PC-3 (cell line): Measurements from ENCODE around the gene C14orf119. TPM values are rescaled to one million over a fixed set of nuclear protein-coding genes. Genes with fewer than 3 reads are reported as not detected.
A peak's percentile ranks its signal among the peaks of the same experiment; 100 is the strongest.

ENCODE experiments used
- ATAC-seq: fragments of 200-7000 bp; cut with Tn5 transposase; 2 replicates; pipeline ENCODE4 v1.9.1; 2020; ENCODE audit warnings: mild to moderate bottlenecking, moderate library complexity
- BruUV-seq: library from RNA; stranded (reverse); fragments of 400-500 nt; replicated peaks from 2 replicates; lab custom pipeline; 2021; lab: Mats Ljungman, UMichigan
- CTCF ChIA-PET: fragments of 300-600 bp; sonication (Branson Sonifier 250); formaldehyde crosslinking; loops from one replicate; lab custom pipeline; 2022; ENCODE audit warnings: antibody characterized with exemption; lab: Charles Lee
- POLR2A ChIA-PET: fragments of 300-600 bp; sonication (Branson Sonifier 250); formaldehyde crosslinking; loops from one replicate; lab custom pipeline; 2022; ENCODE audit warnings: antibody characterized with exemption; ENCODE audit not compliant: unreplicated experiment; lab: Charles Lee
- DNase-seq: peaks from one replicate; pipeline ENCODE4 v3.0.0-alpha.2; 2015
- H2AFZ ChIP-seq: fragments of 300-600 bp; sonication (generic); 2 replicates; pipeline ENCODE4 v1.6.0; 2016; ENCODE audit warnings: antibody characterized with exemption, low read length
- H3F3A ChIP-seq: fragments of 300-600 bp; sonication (generic); one replicate; pipeline ENCODE4 v1.6.0; 2017; ENCODE audit warnings: antibody characterized with exemption, low read length, control low read depth, mild to moderate bottlenecking; ENCODE audit not compliant: unreplicated experiment
- H3K27ac ChIP-seq: fragments of 300-600 bp; sonication (generic); 2 replicates; pipeline ENCODE4 v1.5.1; 2016; ENCODE audit warnings: mild to moderate bottlenecking, low read length
- H3K27me3 ChIP-seq: fragments of 300-600 bp; sonication (generic); 2 replicates; pipeline ENCODE4 v1.6.1; 2016; ENCODE audit warnings: low read length, mixed read lengths
- H3K36me3 ChIP-seq: fragments of 300-600 bp; sonication (generic); 2 replicates; pipeline ENCODE4 v1.6.1; 2016; ENCODE audit warnings: low read depth, mixed run types, low read length, mixed read lengths
- H3K4me1 ChIP-seq: fragments of 300-600 bp; sonication (generic); 2 replicates; pipeline ENCODE4 v1.5.1; 2016; ENCODE audit warnings: low read length; ENCODE audit not compliant: insufficient read depth
- H3K4me2 ChIP-seq: fragments of 300-600 bp; sonication (generic); 2 replicates; pipeline ENCODE4 v1.6.0; 2016; ENCODE audit warnings: low read length
- H3K4me3 ChIP-seq: fragments of 300-600 bp; sonication (generic); 2 replicates; pipeline ENCODE4 v1.5.1; 2016; ENCODE audit warnings: mild to moderate bottlenecking, low read length, mixed read lengths
- H3K79me2 ChIP-seq: fragments of 300-600 bp; sonication (generic); 2 replicates; pipeline ENCODE4 v1.6.1; 2017; ENCODE audit warnings: low read length, mixed read lengths
- H3K9ac ChIP-seq: fragments of 300-600 bp; sonication (generic); 2 replicates; pipeline ENCODE4 v1.6.0; 2016; ENCODE audit warnings: mild to moderate bottlenecking, low read length
- H3K9me2 ChIP-seq: fragments of 300-600 bp; sonication (generic); replicated peaks from 2 replicates; pipeline ENCODE4 v1.6.1; 2016; ENCODE audit warnings: mixed run types, low read length, mixed read lengths
- H3K9me3 ChIP-seq: fragments of 300-600 bp; sonication (generic); 2 replicates; pipeline ENCODE4 v1.6.1; 2016; ENCODE audit warnings: low read length, mixed read lengths
- H4K20me1 ChIP-seq: fragments of 300-600 bp; sonication (generic); 2 replicates; pipeline ENCODE4 v1.6.1; 2016; ENCODE audit warnings: low read length, mixed read lengths
- CTCF ChIP-seq: fragments of 300-600 bp; sonication (generic); conservative IDR thresholded peaks from 2 replicates; pipeline ENCODE4 v1.5.1; 2017; ENCODE audit warnings: antibody characterized with exemption, low read depth, mild to moderate bottlenecking, low read length
- EZH2 ChIP-seq: fragments of 300-600 bp; sonication (generic); IDR thresholded peaks from one replicate; pipeline ENCODE4 v1.6.1; 2017; ENCODE audit warnings: antibody characterized with exemption, mild to moderate bottlenecking, low read length; ENCODE audit not compliant: unreplicated experiment
- EZH2phosphoT487 ChIP-seq: fragments of 300-600 bp; sonication (generic); IDR thresholded peaks from 2 replicates; pipeline ENCODE4 v1.6.1; 2018; ENCODE audit warnings: mild to moderate bottlenecking, antibody characterized with exemption, low read length, borderline replicate concordance
- intact Hi-C: fragments of 100-400 bp; cut with micrococcal nuclease; formaldehyde crosslinking; loops from 2 replicates; pipeline ENCODE4 v1.9.0; 2023
- total RNA-seq: library from RNA; depleted of rRNA; stranded (reverse); fragments of >200 nt; gene quantifications from 2 replicates; pipeline ENCODE4 v1.2.3, GENCODE V29; 2014

C14orf119 gene
- total RNA-seq, 1 experiment from 2014 or later, result 49.6 TPM

GRCh38 chr14:23115918-23116317 is 20.6 kb downstream of the C14orf119 start:
- intact Hi-C loops, result no loop called here
- H3K9me2 ChIP-seq, result no peaks in the 10 kb centered on the region
- ChIA-PET CTCF (no interaction called here), POLR2A (no interaction called here)
- no peak for ATAC-seq
- no peak overlapping the region for H2AFZ ChIP-seq
- H3K4me1 ChIP-seq, result peaks cover 24% of the 10 kb centered on the region
- DNase-seq, result no peak
- H3K4me2 ChIP-seq, result no peak overlapping the region; the same call in 1 of the 2 replicates
- no peaks in the 10 kb centered on the region for H3F3A ChIP-seq
- H3K79me2 ChIP-seq, result no peaks in the 10 kb centered on the region
- H4K20me1 ChIP-seq, result no peaks in the 10 kb centered on the region
- H3K4me3 ChIP-seq, result no peak overlapping the region
- no peaks in the 10 kb centered on the region for H3K36me3 ChIP-seq
- H3K27ac ChIP-seq, result peak overlapping the region; percentile 22; the same call in 1 of the 2 replicates
- H3K9ac ChIP-seq, result no peak overlapping the region
- no peaks in the 10 kb centered on the region for H3K9me3 ChIP-seq
- H3K27me3 ChIP-seq, result peaks cover 14% of the 10 kb centered on the region
- no peak for TF ChIP-seq EZH2
- no peak for TF ChIP-seq CTCF
- no peak for TF ChIP-seq EZH2phosphoT487
- BruUV-seq, result no TSS peak

- no peaks in the 10 kb centered on the region for H4K20me1 ChIP-seq
- POLR2A ChIA-PET, result no interaction called here
- H3K27me3 ChIP-seq, result no peaks in the 10 kb centered on the region
- no peak overlapping the region for H3K9ac ChIP-seq
- ATAC-seq (no peak), DNase-seq (no peak)
- no peaks in the 10 kb centered on the region for H3K79me2 ChIP-seq
- no peaks in the 10 kb centered on the region for H3K36me3 ChIP-seq
- no peaks in the 10 kb centered on the region for H3F3A ChIP-seq
- BruUV-seq, result no TSS peak
- H2AFZ ChIP-seq, result no peak overlapping the region
- intact Hi-C loops, result no loop called here
- TF ChIP-seq CTCF (no peak), EZH2phosphoT487 (no peak), EZH2 (no peak)
- CTCF ChIA-PET, result no interaction called here
- no peak overlapping the region for H3K4me2 ChIP-seq
- H3K9me2 ChIP-seq, result no peaks in the 10 kb centered on the region
- H3K9me3 ChIP-seq, result no peaks in the 10 kb centered on the region
- no peak overlapping the region for H3K27ac ChIP-seq
- H3K4me1 ChIP-seq, result peaks cover 35% of the 10 kb centered on the region
- no peak overlapping the region for H3K4me3 ChIP-seq
Measured at GRCh38 chr14:23117371-23118020, 22.2 kb downstream of the C14orf119 start.

GRCh38 chr14:23118506-23119362 is 23.4 kb downstream of the C14orf119 start, which contains the start of gene CEBPE:
Gene CEBPE (minus strand): TSS chr14:23119255. CDS start chr14:23119091, 164 bp downstream.
- Histone ChIP-seq H3K4me2 (no peak within 1 kb of the TSS), H3F3A (no peaks in the 10 kb centered on the region), H3K9ac (no peak within 1 kb of the TSS), H3K9me2 (no peaks in the 10 kb centered on the region), H3K27me3 (no peaks in the 10 kb centered on the region), H3K27ac (no peak within 1 kb of the TSS), H2AFZ (no peak within 1 kb of the TSS), H4K20me1 (no peaks in the 10 kb centered on the region), H3K4me3 (no peak within 1 kb of the TSS), H3K9me3 (no peaks in the 10 kb centered on the region), H3K79me2 (no peaks in the 10 kb centered on the region), H3K4me1 (peaks cover 35% of the 10 kb centered on the region), H3K36me3 (no peaks in the 10 kb centered on the region)
- no TSS peak for BruUV-seq
- intact Hi-C loops, result no loop called here
- ChIA-PET POLR2A (no interaction called here), CTCF (no interaction called here)
- DNase-seq (no peak), ATAC-seq (no peak)
- TF ChIP-seq EZH2 (no peak), CTCF (no peak), EZH2phosphoT487 (no peak)
